HepG2 (cell line): ENCODE data around the gene AP2S1. TPM values are rescaled to one million over a fixed set of nuclear protein-coding genes. Genes with fewer than 3 reads are reported as not detected.

Source experiments
- AKNA ChIP-seq: sonication (generic); formaldehyde crosslinking; IDR thresholded peaks from 2 replicates; pipeline ENCODE4 v1.4.0; 2020; ENCODE audit warnings: missing genetic modification reagents, borderline replicate concordance
- ATF7-NPFF ChIP-seq: sonication (generic); formaldehyde crosslinking; IDR thresholded peaks from 2 replicates; pipeline ENCODE4 v1.8.1; 2023; ENCODE audit warnings: mild to moderate bottlenecking, low read depth, missing genetic modification reagents, moderate library complexity
- CSRNP1 ChIP-seq: sonication (generic); formaldehyde crosslinking; IDR thresholded peaks from 2 replicates; pipeline ENCODE4 v1.8.1; 2023; ENCODE audit warnings: mild to moderate bottlenecking, missing genetic modification reagents
- KAT2B ChIP-seq: fragments of 150-350 bp; IDR thresholded peaks from 2 replicates; pipeline ENCODE4 v1.6.1; 2014; ENCODE audit warnings: low read depth, low read length, borderline replicate concordance
- KDM2A ChIP-seq: sonication (generic); formaldehyde crosslinking; IDR thresholded peaks from 2 replicates; pipeline ENCODE4 v1.4.0; 2020; ENCODE audit warnings: low read depth, missing genetic modification reagents, borderline replicate concordance
- KMT2B ChIP-seq: IDR thresholded peaks from 2 replicates; pipeline ENCODE4 v1.6.1; 2016; ENCODE audit warnings: missing genetic modification reagents, missing compliant biosample characterization
- MNT ChIP-seq: fragments of 450-650 bp; IDR thresholded peaks from 2 replicates; pipeline ENCODE4 v1.6.1; 2016
- NFYC ChIP-seq: IDR thresholded peaks from 2 replicates; pipeline ENCODE4 v1.6.1; 2016; ENCODE audit warnings: missing genetic modification reagents, missing compliant biosample characterization
- PHF8 ChIP-seq: sonication (generic); formaldehyde crosslinking; IDR thresholded peaks from 2 replicates; pipeline ENCODE4 v1.5.0; 2020; ENCODE audit warnings: missing genetic modification reagents
- SALL1 ChIP-seq: sonication (generic); formaldehyde crosslinking; IDR thresholded peaks from 2 replicates; pipeline ENCODE4 v1.8.0; 2022; ENCODE audit warnings: mild to moderate bottlenecking, missing genetic modification reagents
- XRCC5 ChIP-seq: fragments of 200-400 bp; formaldehyde crosslinking; optimal IDR thresholded peaks from 2 replicates; pipeline ENCODE3; 2017; ENCODE audit warnings: mild to moderate bottlenecking, low read length
- ZBTB2 ChIP-seq: sonication (generic); formaldehyde crosslinking; IDR thresholded peaks from 2 replicates; pipeline ENCODE4 v1.8.0; 2022; ENCODE audit warnings: low read depth, missing genetic modification reagents
- ZFP62 ChIP-seq: sonication (generic); formaldehyde crosslinking; IDR thresholded peaks from 2 replicates; pipeline ENCODE4 v1.4.0; 2020; ENCODE audit warnings: missing genetic modification reagents
- ZSCAN30 ChIP-seq: sonication (generic); formaldehyde crosslinking; IDR thresholded peaks from 2 replicates; pipeline ENCODE4 v1.5.0; 2020; ENCODE audit warnings: mild to moderate bottlenecking, missing genetic modification reagents
- polyA plus RNA-seq, 8 experiments: library from polyadenylated mRNA; depleted of rRNA in 3 of 8; stranded (reverse) in 7 of 8; unstranded in 1 of 8; fragments of >200 nt; fragmentation: Illumina TruSeq in 4 of 8; extraction: Trizol in 4 of 8; gene quantifications; 2 replicates each; pipeline versions ENCODE4 v1.2.1 to v1.2.3, GENCODE V29; 2011 to 2016; ENCODE audit warnings: low read depth in 4 of 8, missing spikeins in 1 of 8, mixed read lengths in 1 of 8; ENCODE audit not compliant: insufficient read depth in 1 of 8
- total RNA-seq, 5 experiments: library from RNA; depleted of rRNA; stranded (reverse); fragments of >200 nt; fragmentation: Illumina TruSeq; extraction: Trizol; gene quantifications; 2 replicates each; pipeline ENCODE4 v1.2.3, GENCODE V29; 2016; ENCODE audit warnings: low read depth in 1 of 5

Gene AP2S1
- total and polyA plus RNA-seq, 2 of the 13 experiments (the other 11 are each of a cell fraction or from before 2014, with no cell fraction given), result 45.2 to 86.1 TPM

- no peak for TF ChIP-seq AKNA
- no peak for TF ChIP-seq ATF7-NPFF (CRISPR knock-in tag)
- TF ChIP-seq PHF8 (CRISPR knock-in tag), result 0 out of 2 replicates have a peak, but pooled peaks have one; percentile 34
- no peak for TF ChIP-seq MNT
- peak; percentile 71 for TF ChIP-seq SALL1 (CRISPR knock-in tag)
- TF ChIP-seq CSRNP1 (CRISPR knock-in tag), result no peak
- TF ChIP-seq ZBTB2 (CRISPR knock-in tag), result 0 out of 2 replicates have a peak, but pooled peaks have one; percentile 27
- peak; percentile 12; the same call in 1 of the 2 replicates for TF ChIP-seq KMT2B (CRISPR knock-in tag)
- peak; percentile 89 for TF ChIP-seq NFYC
- TF ChIP-seq KDM2A, result peak; percentile 71
- TF ChIP-seq ZSCAN30 (CRISPR knock-in tag), result no peak
- peak; percentile 80 for TF ChIP-seq XRCC5
- TF ChIP-seq KAT2B, result no peak
- TF ChIP-seq ZFP62 (CRISPR knock-in tag), result no peak
Observed at GRCh38 chr19:46856062-46857022, 5.7 kb upstream of the AP2S1 start (continued).
